SK-N-SH (cell line): ENCODE data around the gene RALA. TPM values are rescaled to one million over a fixed set of nuclear protein-coding genes. Genes with fewer than 3 reads are reported as not detected.

ENCODE experiments used
- CTCF ChIA-PET: fragments of 300-600, 350-600 bp; formaldehyde crosslinking; extraction: SDS; loops from one replicate; lab custom pipeline; 2021; lab: Yijun Ruan, JAX
- POLR2A ChIA-PET: fragments of 350-600 bp; sonication (Branson Sonifier 250); formaldehyde crosslinking; extraction: SDS; loops from one replicate; lab custom pipeline; 2020; ENCODE audit warnings: antibody characterized with exemption, inconsistent platforms; lab: Yijun Ruan, JAX
- DNase-seq: peaks from one replicate; pipeline ENCODE4 v3.0.0; 2012
- H2AFZ ChIP-seq: fragments of 200-600 bp; sonication (generic); 2 replicates; pipeline ENCODE4 v1.8.1; 2016; ENCODE audit warnings: antibody characterized with exemption, mild to moderate bottlenecking, low read depth
- H3F3A ChIP-seq: fragments of 200-600 bp; sonication (generic); replicated peaks from 2 replicates; pipeline ENCODE3; 2016; ENCODE audit warnings: antibody characterized with exemption, mild to moderate bottlenecking; ENCODE audit not compliant: insufficient read depth
- H3K27ac ChIP-seq, 2 experiments: fragments of 200-500 bp in 1 of 2; fragments of 200-600 bp in 1 of 2; sonication (Bioruptor generic) in 1 of 2; sonication (generic), shearing (Covaris generic) in 1 of 2; 2 replicates each; pipeline versions ENCODE4 v1.5.1 to v1.6.1; 2014 to 2016; ENCODE audit warnings: low read depth in 2 of 2, inconsistent platforms in 1 of 2, low read length in 1 of 2, mild to moderate bottlenecking in 1 of 2, mixed read lengths in 1 of 2
- H3K27me3 ChIP-seq: fragments of 200-600 bp; sonication (generic), shearing (Covaris generic); 2 replicates; pipeline ENCODE4 v1.6.1; 2016; ENCODE audit warnings: mixed run types; ENCODE audit not compliant: insufficient read depth
- H3K36me3 ChIP-seq, 2 experiments: fragments of 200-500 bp in 1 of 2; fragments of 200-600 bp in 1 of 2; sonication (Bioruptor generic) in 1 of 2; sonication (generic) in 1 of 2; replicated peaks in 1 of 2; 2 replicates each; pipeline versions ENCODE3 to v1.5.1; 2014 to 2016; ENCODE audit warnings: low read length in 1 of 2, mild to moderate bottlenecking in 1 of 2; ENCODE audit not compliant: insufficient read depth in 2 of 2, control insufficient read depth in 1 of 2
- H3K4me1 ChIP-seq, 2 experiments: fragments of 200-500 bp in 1 of 2; fragments of 200-600 bp in 1 of 2; sonication (Bioruptor generic) in 1 of 2; sonication (generic), shearing (Covaris generic) in 1 of 2; 2 replicates each; pipeline versions ENCODE4 v1.5.1 to v1.6.1; 2014 to 2016; ENCODE audit warnings: low read depth in 1 of 2, low read length in 1 of 2, mixed run types in 1 of 2; ENCODE audit not compliant: insufficient read depth in 2 of 2, control insufficient read depth in 1 of 2
- H3K4me2 ChIP-seq: fragments of 200-600 bp; sonication (generic), shearing (Covaris generic); 2 replicates; pipeline ENCODE4 v1.6.1; 2017; ENCODE audit warnings: mixed run types
- H3K4me3 ChIP-seq, 2 experiments: fragments of 200-500 bp in 1 of 2; fragments of 200-600 bp in 1 of 2; sonication (Bioruptor generic) in 1 of 2; sonication (generic), shearing (Covaris generic) in 1 of 2; 2 replicates each; pipeline versions ENCODE4 v1.5.1 to v1.8.1; 2014 to 2016; ENCODE audit warnings: low read depth in 2 of 2, inconsistent platforms in 1 of 2, low read length in 1 of 2, mild to moderate bottlenecking in 1 of 2, mixed read lengths in 1 of 2, moderate library complexity in 1 of 2
- H3K79me2 ChIP-seq: fragments of 200-600 bp; sonication (generic); 2 replicates; pipeline ENCODE4 v1.8.1; 2017; ENCODE audit warnings: mild to moderate bottlenecking; ENCODE audit not compliant: insufficient read depth
- H3K9ac ChIP-seq: fragments of 200-600 bp; sonication (generic); 2 replicates; pipeline ENCODE4 v1.6.1; 2017; ENCODE audit warnings: mixed run types
- H3K9me2 ChIP-seq: fragments of 200-600 bp; sonication (generic); 2 replicates; pipeline ENCODE4 v1.6.1; 2017; ENCODE audit warnings: mixed run types
- H3K9me3 ChIP-seq: fragments of 200-600 bp; sonication (generic); 2 replicates; pipeline ENCODE4 v1.6.1; 2017; ENCODE audit warnings: mixed run types, mild to moderate bottlenecking, moderate library complexity
- H4K20me1 ChIP-seq: fragments of 200-600 bp; sonication (generic); 2 replicates; pipeline ENCODE4 v1.6.1; 2017; ENCODE audit warnings: mild to moderate bottlenecking, mixed run types; ENCODE audit not compliant: insufficient read depth
- ELF1 ChIP-seq: IDR thresholded peaks from 2 replicates; pipeline ENCODE4 v1.4.0; 2012
- EP300 ChIP-seq, 2 experiments: IDR thresholded peaks; 2 replicates each; pipeline versions ENCODE4 v1.4.0 to v1.6.1; 2012; ENCODE audit warnings: borderline replicate concordance in 1 of 2, low read depth in 1 of 2, low read length in 1 of 2
- FOSL2 ChIP-seq: IDR thresholded peaks from 2 replicates; pipeline ENCODE4 v1.4.0; 2012; ENCODE audit warnings: low read depth, mild to moderate bottlenecking, moderate library complexity, borderline replicate concordance
- FOXM1 ChIP-seq: IDR thresholded peaks from 2 replicates; pipeline ENCODE4 v1.4.0; 2012; ENCODE audit warnings: low read depth, mild to moderate bottlenecking
- GATA2 ChIP-seq: sonication (generic); formaldehyde crosslinking; IDR thresholded peaks from 2 replicates; pipeline ENCODE4 v1.5.0; 2020; ENCODE audit warnings: mild to moderate bottlenecking, missing genetic modification reagents
- JUND ChIP-seq: IDR thresholded peaks from 2 replicates; pipeline ENCODE4 v1.4.0; 2012
- NFIC ChIP-seq: IDR thresholded peaks from 2 replicates; pipeline ENCODE4 v1.4.0; 2012; ENCODE audit warnings: borderline replicate concordance
- NRF1 ChIP-seq: IDR thresholded peaks from 2 replicates; pipeline ENCODE4 v1.6.1; 2012; ENCODE audit warnings: low read depth, mild to moderate bottlenecking, low read length
- PBX3 ChIP-seq: IDR thresholded peaks from 2 replicates; pipeline ENCODE4; 2012
- POLR2AphosphoS5 ChIP-seq: IDR thresholded peaks from 2 replicates; pipeline ENCODE4 v1.6.1; 2012; ENCODE audit warnings: low read depth, low read length
- RCOR1 ChIP-seq: fragments of 150-350 bp; IDR thresholded peaks from 2 replicates; pipeline ENCODE4 v1.6.1; 2017; ENCODE audit warnings: antibody characterized with exemption, low read length
- RFX5 ChIP-seq: IDR thresholded peaks from 2 replicates; pipeline ENCODE4 v1.6.1; 2012; ENCODE audit warnings: mild to moderate bottlenecking, improper control_type of control experiment, low read length
- RXRA ChIP-seq: IDR thresholded peaks from 2 replicates; pipeline ENCODE4 v1.4.0; 2012; ENCODE audit warnings: low read depth, mild to moderate bottlenecking, borderline replicate concordance
- SIN3A ChIP-seq: IDR thresholded peaks from 2 replicates; pipeline ENCODE4 v1.6.1; 2012; ENCODE audit warnings: low read depth, mild to moderate bottlenecking, low read length, moderate library complexity, borderline replicate concordance
- TCF12 ChIP-seq: IDR thresholded peaks from 2 replicates; pipeline ENCODE4 v1.4.0; 2012
- TEAD4 ChIP-seq: IDR thresholded peaks from 2 replicates; pipeline ENCODE4 v1.4.0; 2012; ENCODE audit warnings: mild to moderate bottlenecking, borderline replicate concordance; ENCODE audit not compliant: insufficient read depth
- USF1 ChIP-seq: IDR thresholded peaks from 2 replicates; pipeline ENCODE4 v1.4.0; 2012; ENCODE audit warnings: low read depth, borderline replicate concordance
- ZBTB33 ChIP-seq: IDR thresholded peaks from 2 replicates; pipeline ENCODE4 v1.4.0; 2012; ENCODE audit warnings: low read depth, borderline replicate concordance
- WGBS: methylation state at CpG from one replicate; pipeline ENCODE4 v1.1.6; 2017; ENCODE audit warnings: low lambda C conversion rate; 5-methylcytosine and 5-hydroxymethylcytosine counted together
- polyA plus RNA-seq, 3 experiments: library from polyadenylated mRNA; depleted of rRNA; stranded (reverse); fragments of >200 nt; gene quantifications; 2 replicates each; pipeline ENCODE4 v1.2.3, GENCODE V29; 2012

RALA gene
- polyA plus RNA-seq, 1 of the 3 experiments (the other 2 are of a cell fraction): 29.0 TPM

- TF ChIP-seq RXRA (peak; percentile 79; the same call in 1 of the 2 replicates), ZBTB33 (no peak), ELF1 (no peak), GATA2 (no peak), SIN3A (no peak), TEAD4 (peak; percentile 74), NFIC (peak; percentile 62; the same call in 1 of the 2 replicates), POLR2AphosphoS5 (no peak; the same call in 1 of the 2 replicates), RCOR1 (no peak), EP300 (IDR thresholded peaks at IDR 0.05; ENCODE audit: borderline replicate concordance in 1 of 2, low read depth in 1 of 2, low read length in 1 of 2) (peak in 1 of 2 experiments; percentile 83; a peak in 2 of 4 replicates)
These were observed 33.9 kb upstream of the RALA start (continued) for GRCh38 chr7:39589323-39590111.

- peaks cover 55% of the 10 kb centered on the region for H3F3A ChIP-seq
- H3K36me3 ChIP-seq: no peaks in the 10 kb centered on the region
- DNase-seq: no peak
- no peaks in the 10 kb centered on the region for H4K20me1 ChIP-seq
- no peaks in the 10 kb centered on the region for H3K9me3 ChIP-seq
- H3K4me1 ChIP-seq: peaks cover 0 to 11% of the 10 kb centered on the region in 2 experiments; a peak in 2 of 4 replicates
- TF ChIP-seq TCF12: peak; percentile 75
- peak; percentile 26; the same call in 1 of the 2 replicates for TF ChIP-seq NFIC
- TF ChIP-seq RFX5: no peak
- TF ChIP-seq PBX3: peak; percentile 71
- peak; percentile 91 for TF ChIP-seq FOSL2
- no peak for TF ChIP-seq ZBTB33
- peak in 1 of 2 experiments; percentile 45; a peak in 1 of 4 replicates for TF ChIP-seq EP300 (IDR thresholded peaks at IDR 0.05; ENCODE audit: borderline replicate concordance in 1 of 2, low read depth in 1 of 2, low read length in 1 of 2)
- TF ChIP-seq FOXM1: no peak
- TF ChIP-seq RXRA: peak; percentile 33; the same call in 1 of the 2 replicates
- TF ChIP-seq JUND: peak; percentile 80
- TF ChIP-seq NRF1: no peak
- TF ChIP-seq USF1: no peak
- no peak for TF ChIP-seq RCOR1
- peak overlapping the region; percentile 64; the same call in 1 of the 2 replicates for H3K9ac ChIP-seq
- H2AFZ ChIP-seq: peak overlapping the region; percentile 63
- POLR2A ChIA-PET: interaction anchor here (1.5 kb wide), 1 partner anchor 17 kb away, joined by 3 read pairs; no protein-coding TSS in a partner anchor
- 46% methylated on average over 2 of the region's 2 CpGs for WGBS
- no peaks in the 10 kb centered on the region for H3K9me2 ChIP-seq
- peak overlapping the region in 1 of 2 experiments; percentile 15; a peak in 1 of 4 replicates for H3K4me3 ChIP-seq
- H3K79me2 ChIP-seq: no peaks in the 10 kb centered on the region
- H3K27ac ChIP-seq: peak overlapping the region in 1 of 2 experiments; percentile 95; a peak in 2 of 4 replicates
- CTCF ChIA-PET: interaction anchor here (1.6 to 8.0 kb wide), 2 partner anchors 11 to 154 kb away, joined by 7 to 59 read pairs; no protein-coding TSS in a partner anchor
- H3K4me2 ChIP-seq: peak overlapping the region; percentile 52; the same call in 1 of the 2 replicates
- no peaks in the 10 kb centered on the region for H3K27me3 ChIP-seq
These were observed 30.8 kb upstream of the RALA start for GRCh38 chr7:39592586-39592985.
